Coronary artery (tissue), 2 donors: ENCODE measurements around the gene PIK3C2G.
"Not testable (repeated sequence)": the region's sequence is repeated elsewhere in the genome, so short reads cannot be mapped to it uniquely, and the experiment has no call there.

Source experiments
- DNase-seq: peaks from one replicate; pipeline ENCODE4 v3.0.0-alpha.2; 2017; ENCODE audit warnings: low spot score
- H3K27ac ChIP-seq, 2 donors: fragments of 200-600 bp; sonication (generic); one replicate each; pipeline ENCODE4 v1.5.1; 2016 to 2019
- H3K4me3 ChIP-seq: fragments of 200-600 bp; sonication (generic); 2 replicates; pipeline ENCODE4 v1.5.1; 2016; ENCODE audit warnings: mild to moderate bottlenecking, moderate library complexity
- TF ChIP-seq, protein P1 (sequence below): fragments of 200-600 bp; sonication (generic); IDR thresholded peaks from one replicate; pipeline ENCODE4 v1.5.1; 2019; ENCODE audit warnings: antibody characterized with exemption

PIK3C2G gene

DNA sequence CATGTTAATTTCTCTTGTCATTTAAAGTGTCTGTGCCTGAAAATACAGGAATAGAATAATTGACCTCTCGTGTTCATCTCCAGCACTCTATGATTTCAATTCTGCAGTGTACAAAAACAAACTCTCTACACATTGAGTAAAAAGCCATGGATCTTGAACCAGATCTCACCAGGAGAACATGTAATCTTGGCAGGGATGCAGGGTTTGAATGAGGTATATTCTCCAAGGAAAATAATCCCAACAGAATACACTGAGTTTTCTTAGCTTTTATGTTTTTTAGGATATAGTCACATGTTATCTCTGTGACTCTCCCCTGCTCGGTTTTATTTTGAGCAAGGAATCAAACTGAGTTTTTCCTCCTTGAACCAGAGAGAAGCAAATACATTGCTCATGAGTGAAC, 224.7 kb downstream of the PIK3C2G start:
- TF ChIP-seq, protein P1, sequence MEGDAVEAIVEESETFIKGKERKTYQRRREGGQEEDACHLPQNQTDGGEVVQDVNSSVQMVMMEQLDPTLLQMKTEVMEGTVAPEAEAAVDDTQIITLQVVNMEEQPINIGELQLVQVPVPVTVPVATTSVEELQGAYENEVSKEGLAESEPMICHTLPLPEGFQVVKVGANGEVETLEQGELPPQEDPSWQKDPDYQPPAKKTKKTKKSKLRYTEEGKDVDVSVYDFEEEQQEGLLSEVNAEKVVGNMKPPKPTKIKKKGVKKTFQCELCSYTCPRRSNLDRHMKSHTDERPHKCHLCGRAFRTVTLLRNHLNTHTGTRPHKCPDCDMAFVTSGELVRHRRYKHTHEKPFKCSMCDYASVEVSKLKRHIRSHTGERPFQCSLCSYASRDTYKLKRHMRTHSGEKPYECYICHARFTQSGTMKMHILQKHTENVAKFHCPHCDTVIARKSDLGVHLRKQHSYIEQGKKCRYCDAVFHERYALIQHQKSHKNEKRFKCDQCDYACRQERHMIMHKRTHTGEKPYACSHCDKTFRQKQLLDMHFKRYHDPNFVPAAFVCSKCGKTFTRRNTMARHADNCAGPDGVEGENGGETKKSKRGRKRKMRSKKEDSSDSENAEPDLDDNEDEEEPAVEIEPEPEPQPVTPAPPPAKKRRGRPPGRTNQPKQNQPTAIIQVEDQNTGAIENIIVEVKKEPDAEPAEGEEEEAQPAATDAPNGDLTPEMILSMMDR = no peak
- H3K27ac ChIP-seq = no peak overlapping the region
- DNase-seq = no peak
- no peak overlapping the region for H3K4me3 ChIP-seq

GRCh38 chr12:18487509-18487908, 226.2 kb downstream of the PIK3C2G start:
- Histone ChIP-seq H3K4me3 (no peak overlapping the region), H3K27ac (no peak overlapping the region)
- no peak for DNase-seq
- TF ChIP-seq, protein P1 = no peak

DNA sequence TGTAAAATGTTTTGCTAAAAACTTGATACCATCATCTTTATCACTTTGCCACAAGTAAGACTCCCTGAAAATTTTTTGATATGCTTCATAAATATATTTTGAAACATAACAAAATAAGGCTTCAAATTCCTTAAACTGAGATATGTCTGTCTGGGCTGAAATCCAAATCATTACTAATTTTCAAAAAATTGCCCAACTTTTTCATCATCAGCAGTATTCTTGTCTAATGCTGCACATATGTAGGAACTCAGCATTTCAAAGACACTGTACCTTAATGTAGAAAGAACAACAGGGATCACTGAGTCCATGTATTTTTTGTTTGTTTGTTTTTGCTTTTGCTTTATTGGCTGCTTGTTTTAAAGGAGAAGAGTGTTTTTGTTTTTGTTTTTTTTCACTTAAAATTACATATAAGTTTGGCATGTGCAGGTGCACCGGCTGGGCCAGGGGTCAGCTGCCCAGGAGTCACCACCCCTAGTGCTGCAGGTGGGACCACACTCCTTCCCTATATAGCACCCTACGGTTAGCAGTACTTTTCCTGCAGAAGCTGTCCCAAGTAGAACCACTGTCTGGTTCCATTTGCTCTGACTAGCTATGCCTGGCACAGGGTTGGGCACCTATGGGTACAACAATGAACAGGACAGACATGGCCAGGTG, 231.2 kb downstream of the PIK3C2G start:
- no peak for DNase-seq
- Histone ChIP-seq H3K4me3 (no peak overlapping the region), H3K27ac (no peak overlapping the region)
- TF ChIP-seq, protein P1 = no peak

GRCh38 chr12:18496156-18496555, 234.8 kb downstream of the PIK3C2G start:
- no peak for DNase-seq
- no peak overlapping the region for H3K4me3 ChIP-seq
- no peak overlapping the region for H3K27ac ChIP-seq
- TF ChIP-seq, protein P1 = no peak

DNA sequence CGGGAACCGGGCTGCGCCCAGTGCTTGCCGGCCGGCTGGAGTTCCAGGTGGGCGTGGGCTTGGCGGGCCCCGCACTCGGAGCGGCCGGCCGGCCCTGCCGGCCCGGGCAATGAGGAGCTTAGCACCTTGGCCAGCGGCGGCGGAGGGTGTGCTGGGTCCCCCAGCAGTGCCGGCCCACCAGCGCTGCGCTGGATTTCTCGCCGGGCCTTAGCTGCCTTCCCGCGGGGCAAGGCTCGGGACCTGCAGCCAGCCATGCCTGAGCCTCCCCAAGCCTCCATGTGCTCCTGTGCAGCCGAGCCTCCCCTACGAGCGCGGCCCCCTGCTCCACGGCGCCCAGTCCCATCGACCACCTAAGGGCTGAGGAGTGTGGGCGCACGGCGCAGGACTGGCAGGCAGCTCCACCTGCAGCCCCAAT, 238.8 kb downstream of the PIK3C2G start:
- not testable (repeated sequence) for H3K4me3 ChIP-seq, DNase-seq, H3K27ac ChIP-seq

DNA sequence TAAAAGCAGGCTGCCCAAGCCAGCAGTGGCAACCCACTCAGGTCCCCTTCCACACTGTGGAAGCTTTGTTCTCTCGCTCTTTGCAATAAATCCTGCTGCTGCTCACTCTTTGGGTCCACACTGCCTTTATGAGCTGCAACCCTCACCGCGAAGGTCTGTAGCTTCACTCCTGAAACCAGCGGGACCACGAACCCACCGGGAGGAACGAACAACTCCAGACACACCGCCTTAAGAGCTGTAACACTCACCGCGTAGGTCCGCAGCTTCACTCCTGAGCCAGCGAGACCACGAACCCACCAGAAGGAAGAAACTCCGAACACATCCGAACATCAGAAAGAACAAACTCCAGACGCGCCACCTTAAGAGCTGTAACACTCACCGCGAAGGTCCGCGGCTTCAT, 239.4 kb downstream of the PIK3C2G start:
- not testable (repeated sequence) for H3K27ac ChIP-seq, H3K4me3 ChIP-seq, DNase-seq

DNA sequence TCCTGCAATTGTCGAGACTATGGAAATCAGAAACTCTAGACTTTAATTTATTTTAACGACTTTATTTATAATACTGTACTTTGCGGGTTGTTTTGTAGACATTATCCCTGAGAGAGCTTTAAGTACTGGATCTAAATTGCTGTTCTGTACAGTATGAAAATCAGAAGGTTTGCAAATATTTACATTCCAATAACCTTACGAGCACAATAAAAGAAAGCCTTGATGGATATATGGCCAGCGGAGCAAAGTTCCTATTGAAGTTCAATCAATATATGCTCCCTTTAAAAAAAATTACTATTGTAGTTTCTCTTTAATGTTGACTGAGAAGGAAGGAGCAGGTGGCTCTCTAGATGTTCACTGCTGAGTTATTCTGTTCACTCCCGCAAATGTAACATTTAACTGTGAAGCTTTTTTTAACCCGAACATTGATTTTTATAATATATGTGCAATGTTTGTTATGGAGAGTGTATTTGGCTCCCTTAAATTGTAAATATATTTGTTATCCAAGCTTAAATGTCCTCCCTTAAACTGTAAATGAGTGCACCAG, 241.2 kb downstream of the PIK3C2G start:
- no peak overlapping the region for H3K27ac ChIP-seq
- TF ChIP-seq, protein P1 = no peak
- H3K4me3 ChIP-seq = no peak overlapping the region
- DNase-seq = no peak

DNA sequence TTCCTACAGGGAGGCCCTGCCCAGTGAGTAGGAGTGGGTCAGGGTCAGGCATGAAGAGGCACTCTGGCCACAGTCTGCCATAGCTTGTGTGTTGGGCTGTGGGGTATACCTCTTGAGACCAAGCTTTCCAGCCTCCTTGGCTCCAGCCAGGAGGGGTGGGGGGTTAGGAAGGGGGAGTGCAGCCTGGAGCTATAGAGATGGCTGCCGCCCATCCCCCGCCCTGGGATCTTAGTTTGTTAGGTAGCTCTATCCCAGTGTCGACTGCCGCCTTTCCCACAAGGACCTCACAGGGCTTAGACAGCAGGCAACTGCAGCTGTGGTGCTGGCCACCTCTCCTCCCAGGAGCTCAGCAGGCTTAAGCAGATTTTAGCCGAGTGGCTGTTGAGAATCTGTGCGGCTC, 260.1 kb downstream of the PIK3C2G start:
- TF ChIP-seq, protein P1 = no peak
- no peak overlapping the region for H3K4me3 ChIP-seq
- DNase-seq = no peak
- H3K27ac ChIP-seq = no peak overlapping the region
